Adrenal gland (tissue), 12 donors: Measurements from ENCODE around the gene UNC79. TPM values are rescaled to one million over a fixed set of nuclear protein-coding genes. Genes with fewer than 3 reads are reported as not detected.

Experiments used
- DNase-seq, 7 donors: peaks; one replicate each; pipeline ENCODE4 v3.0.0-alpha.2; 2019 to 2020
- H3K27ac ChIP-seq, 5 donors: fragments of 200-600 bp; sonication (generic) in 4 of 5; 1 replicate in 3 of 5; 2 replicates in 2 of 5; pipeline versions ENCODE4 v1.5.1 to v1.8.0; 2016 to 2020; ENCODE audit warnings: mild to moderate bottlenecking in 1 of 5
- H3K27me3 ChIP-seq: fragments of 200-600 bp; 2 replicates; pipeline ENCODE4 v1.8.0; 2021
- H3K36me3 ChIP-seq, 2 donors: fragments of 200-600 bp; replicated peaks in 1 of 2; 1 replicate in 1 of 2; 2 replicates in 1 of 2; pipeline versions ENCODE4 v1.5.1 to v1.8.0; 2018 to 2022
- H3K4me1 ChIP-seq, 2 donors: fragments of 200-600 bp; replicated peaks in 1 of 2; 1 replicate in 1 of 2; 2 replicates in 1 of 2; pipeline versions ENCODE4 v1.5.1 to v1.8.0; 2018 to 2021
- H3K4me3 ChIP-seq, 4 donors: fragments of 200-600 bp; sonication (generic) in 3 of 4; one replicate each; pipeline ENCODE4 v1.5.1; 2016 to 2018
- H3K9me3 ChIP-seq, 3 donors: fragments of 200-600 bp; sonication (generic) in 1 of 3; replicated peaks in 1 of 3; 1 replicate in 2 of 3; 2 replicates in 1 of 3; pipeline versions ENCODE4 v1.5.1 to v1.8.0; 2016 to 2021
- POLR2A ChIP-seq, 2 donors: fragments of 450-650 bp; IDR thresholded peaks; one replicate each; pipeline ENCODE4 v1.6.1; 2017; ENCODE audit warnings: antibody characterized with exemption in 2 of 2, mild to moderate bottlenecking in 2 of 2, moderate library complexity in 1 of 2
- WGBS, 4 donors: extraction: QIAGEN DNeasy Blood & Tissue Kit in 2 of 4; methylation state at CpG; one replicate each; pipeline versions ENCODE4 v1.1.5 to v1.1.7; 2013 to 2017; 5-methylcytosine and 5-hydroxymethylcytosine counted together
- intact Hi-C, 2 donors: fragments of 100-400 bp; cut with DNase I; formaldehyde crosslinking; loops; one replicate each; pipeline versions ENCODE4 v1.14.1 to v1.15.0; 2022 to 2023
- polyA plus RNA-seq, 3 donors: library from polyadenylated mRNA; stranded (reverse); fragments of 200-250 nt in 2 of 3; fragments of 350-450 nt in 1 of 3; fragmentation: Illumina TruSeq in 1 of 3; extraction: RNeasy Lipid Tissue Mini Kit (QIAGEN cat#74804) in 1 of 3; gene quantifications; one replicate each; pipeline ENCODE4 v1.2.3, GENCODE V29; 2013 to 2014
- total RNA-seq, 9 donors: library from RNA; depleted of rRNA in 4 of 9; stranded (reverse); fragments of >200 nt in 4 of 9; fragments of 120-200 nt in 1 of 9; fragmentation: NEBNext Ultra II Directional in 1 of 9; extraction: Animal tissue kit (Norgen Biotek cat#: 25700) in 1 of 9; gene quantifications; one replicate each; pipeline versions ENCODE4 v1.1.0 to v1.2.4, GENCODE V29; 2013 to 2023
- TF ChIP-seq, protein P1 (sequence below), 6 experiments: fragments of 450-650 bp in 4 of 6; fragments of 200-600 bp in 2 of 6; sonication (generic) in 1 of 6; IDR thresholded peaks; 1 replicate in 5 of 6; 2 replicates in 1 of 6; pipeline versions ENCODE4 v1.5.1 to v1.8.0; 2016 to 2021; ENCODE audit warnings: antibody characterized with exemption in 6 of 6, mild to moderate bottlenecking in 2 of 6, moderate library complexity in 1 of 6
- donor health status: healthy with polysubstance abuse.
- donor health status: Bipolar disorder and iron deficiency.
- donor health status: DM: yes; HTN: yes; CAD: no.
- donor health status: DM: no; HTN: no; CAD: no.
- donor health status: DM: no; HTN: no; CAD: no.
- donor health status: DM: yes; HTN: yes; CAD: no.

UNC79 gene
- total and polyA plus RNA-seq, 12 donors: 0.09 to 4.3 (median 1.1) TPM

DNA sequence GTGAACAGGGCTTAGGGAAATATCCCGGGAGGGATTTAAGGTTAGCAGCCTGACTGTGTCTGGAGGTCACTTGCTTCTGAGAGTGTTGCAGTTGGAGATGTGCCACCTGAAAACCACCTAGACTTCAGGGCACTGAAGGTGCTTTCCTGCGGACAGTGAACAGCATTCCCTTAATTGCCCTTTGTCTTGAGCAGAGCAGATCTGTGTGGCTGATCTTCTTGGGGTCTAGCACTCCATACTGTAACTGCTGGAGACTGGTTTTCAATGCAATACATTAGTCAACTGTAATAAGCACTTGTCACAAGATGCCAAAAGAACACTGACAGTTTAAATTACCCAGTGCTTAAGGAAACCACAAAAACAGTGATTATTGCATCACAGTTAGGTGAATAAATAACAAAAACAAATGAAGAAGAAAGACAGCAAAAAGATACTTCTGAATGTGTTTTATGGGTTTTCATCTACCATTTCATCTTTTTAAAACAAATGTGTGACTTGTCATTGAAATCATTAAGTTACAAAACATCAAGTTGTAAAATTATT, 245.7 kb downstream of the UNC79 start:
- no peaks in the 10 kb centered on the region for H3K27me3 ChIP-seq
- H3K4me3 ChIP-seq: no peak overlapping the region
- TF ChIP-seq, protein P1, sequence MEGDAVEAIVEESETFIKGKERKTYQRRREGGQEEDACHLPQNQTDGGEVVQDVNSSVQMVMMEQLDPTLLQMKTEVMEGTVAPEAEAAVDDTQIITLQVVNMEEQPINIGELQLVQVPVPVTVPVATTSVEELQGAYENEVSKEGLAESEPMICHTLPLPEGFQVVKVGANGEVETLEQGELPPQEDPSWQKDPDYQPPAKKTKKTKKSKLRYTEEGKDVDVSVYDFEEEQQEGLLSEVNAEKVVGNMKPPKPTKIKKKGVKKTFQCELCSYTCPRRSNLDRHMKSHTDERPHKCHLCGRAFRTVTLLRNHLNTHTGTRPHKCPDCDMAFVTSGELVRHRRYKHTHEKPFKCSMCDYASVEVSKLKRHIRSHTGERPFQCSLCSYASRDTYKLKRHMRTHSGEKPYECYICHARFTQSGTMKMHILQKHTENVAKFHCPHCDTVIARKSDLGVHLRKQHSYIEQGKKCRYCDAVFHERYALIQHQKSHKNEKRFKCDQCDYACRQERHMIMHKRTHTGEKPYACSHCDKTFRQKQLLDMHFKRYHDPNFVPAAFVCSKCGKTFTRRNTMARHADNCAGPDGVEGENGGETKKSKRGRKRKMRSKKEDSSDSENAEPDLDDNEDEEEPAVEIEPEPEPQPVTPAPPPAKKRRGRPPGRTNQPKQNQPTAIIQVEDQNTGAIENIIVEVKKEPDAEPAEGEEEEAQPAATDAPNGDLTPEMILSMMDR (IDR thresholded peaks at IDR 0.05): no peak
- no peak for TF ChIP-seq POLR2A (IDR thresholded peaks at IDR 0.05)
- no peaks in the 10 kb centered on the region for H3K4me1 ChIP-seq
- no peaks in the 10 kb centered on the region for H3K36me3 ChIP-seq
- no peak overlapping the region for H3K27ac ChIP-seq
- intact Hi-C loops: no loop called here
- WGBS, 4 donors: 81 to 90% (median 85%) methylated on average over 2 of the region's 2 CpGs
- no peaks in the 10 kb centered on the region for H3K9me3 ChIP-seq
- no peak for DNase-seq

DNA sequence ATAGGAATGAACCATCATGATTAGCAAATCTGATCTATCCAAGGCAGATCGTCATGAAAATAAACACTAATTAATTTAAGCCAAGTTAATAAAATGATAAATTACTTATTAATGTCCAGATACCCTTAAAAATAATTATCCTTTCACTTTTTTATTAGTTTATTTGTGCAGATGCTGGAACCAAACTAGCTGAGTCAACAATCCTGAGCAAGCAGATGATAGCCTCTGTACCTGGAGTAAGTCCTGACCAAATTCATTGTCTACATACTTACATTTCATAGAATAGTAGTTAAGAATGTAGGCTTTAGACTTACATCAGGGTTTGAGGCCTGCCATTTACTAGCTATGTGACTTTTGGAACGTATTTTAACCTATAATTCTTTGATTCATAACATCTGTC, 251.7 kb downstream of the UNC79 start:
- intact Hi-C loops: no loop called here
- H3K4me3 ChIP-seq: no peak overlapping the region
- no peaks in the 10 kb centered on the region for H3K9me3 ChIP-seq
- no peak for DNase-seq
- no peaks in the 10 kb centered on the region for H3K36me3 ChIP-seq
- 67 to 82% (median 73%) methylated on average over 2 of the region's 2 CpGs for WGBS, 4 donors
- H3K27me3 ChIP-seq: no peaks in the 10 kb centered on the region
- TF ChIP-seq POLR2A (IDR thresholded peaks at IDR 0.05): no peak
- TF ChIP-seq, protein P1 (IDR thresholded peaks at IDR 0.05): no peak
- no peak overlapping the region for H3K27ac ChIP-seq
- H3K4me1 ChIP-seq: no peaks in the 10 kb centered on the region

GRCh38 chr14:93683226-93683625, 252.5 kb downstream of the UNC79 start:
- no peak overlapping the region for H3K4me3 ChIP-seq
- no peaks in the 10 kb centered on the region for H3K36me3 ChIP-seq
- TF ChIP-seq POLR2A (IDR thresholded peaks at IDR 0.05): no peak
- TF ChIP-seq, protein P1 (IDR thresholded peaks at IDR 0.05): no peak
- H3K9me3 ChIP-seq: no peaks in the 10 kb centered on the region
- no peak overlapping the region for H3K27ac ChIP-seq
- no peaks in the 10 kb centered on the region for H3K4me1 ChIP-seq
- intact Hi-C loops: no loop called here
- DNase-seq: no peak
- WGBS, 4 donors: 70 to 80% (median 74%) methylated on average over 5 of the region's 5 CpGs
- H3K27me3 ChIP-seq: no peaks in the 10 kb centered on the region

- 74 to 83% (median 82%) methylated on average over 13 of the region's 13 CpGs for WGBS, 4 donors
- intact Hi-C loops: no loop called here
- TF ChIP-seq POLR2A (IDR thresholded peaks at IDR 0.05): no peak
- TF ChIP-seq, protein P1 (IDR thresholded peaks at IDR 0.05): no peak
- H3K36me3 ChIP-seq: no peaks in the 10 kb centered on the region
- H3K27me3 ChIP-seq: no peaks in the 10 kb centered on the region
- H3K27ac ChIP-seq: no peak overlapping the region
- no peak for DNase-seq
- H3K4me1 ChIP-seq: no peaks in the 10 kb centered on the region
- H3K9me3 ChIP-seq: no peaks in the 10 kb centered on the region
- no peak overlapping the region for H3K4me3 ChIP-seq
These were observed 254.6 kb downstream of the UNC79 start for GRCh38 chr14:93685121-93685895.
